Body of pancreas (tissue), 4 donors: ENCODE measurements around the gene STAB1.

Experiments
- POLR2A ChIP-seq, 3 donors: fragments of 450-650 bp; IDR thresholded peaks; one replicate each; pipeline ENCODE4 v1.6.1; 2016; ENCODE audit warnings: antibody characterized with exemption in 3 of 3, mild to moderate bottlenecking in 2 of 3
- TF ChIP-seq, protein P1 (sequence below), 7 experiments: fragments of 450-650 bp in 4 of 7; fragments of 200-600 bp in 3 of 7; sonication (generic) in 3 of 7; IDR thresholded peaks; one replicate each; pipeline ENCODE4 v1.5.1; 2016 to 2019; ENCODE audit warnings: antibody characterized with exemption in 7 of 7

DNA sequence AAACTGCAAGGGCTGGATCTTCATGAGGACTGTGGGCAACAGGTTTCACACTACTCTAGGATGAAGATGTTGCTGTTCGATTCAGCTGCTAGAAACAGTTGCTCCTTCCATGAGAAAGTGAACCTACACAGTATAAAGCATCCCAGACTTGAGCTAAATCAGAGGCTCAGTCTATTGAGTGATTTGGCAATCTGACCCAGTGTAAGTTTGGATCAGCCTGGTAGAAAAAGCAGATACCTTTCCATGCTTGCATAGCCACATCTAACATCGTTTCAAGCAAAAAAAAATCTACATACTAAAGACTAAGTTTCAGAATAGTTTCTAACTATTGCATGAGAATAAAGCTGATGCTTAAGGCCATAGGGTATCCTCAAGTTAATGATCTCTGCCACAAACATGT is 45.9 kb downstream of the STAB1 start:
- TF ChIP-seq, protein P1, sequence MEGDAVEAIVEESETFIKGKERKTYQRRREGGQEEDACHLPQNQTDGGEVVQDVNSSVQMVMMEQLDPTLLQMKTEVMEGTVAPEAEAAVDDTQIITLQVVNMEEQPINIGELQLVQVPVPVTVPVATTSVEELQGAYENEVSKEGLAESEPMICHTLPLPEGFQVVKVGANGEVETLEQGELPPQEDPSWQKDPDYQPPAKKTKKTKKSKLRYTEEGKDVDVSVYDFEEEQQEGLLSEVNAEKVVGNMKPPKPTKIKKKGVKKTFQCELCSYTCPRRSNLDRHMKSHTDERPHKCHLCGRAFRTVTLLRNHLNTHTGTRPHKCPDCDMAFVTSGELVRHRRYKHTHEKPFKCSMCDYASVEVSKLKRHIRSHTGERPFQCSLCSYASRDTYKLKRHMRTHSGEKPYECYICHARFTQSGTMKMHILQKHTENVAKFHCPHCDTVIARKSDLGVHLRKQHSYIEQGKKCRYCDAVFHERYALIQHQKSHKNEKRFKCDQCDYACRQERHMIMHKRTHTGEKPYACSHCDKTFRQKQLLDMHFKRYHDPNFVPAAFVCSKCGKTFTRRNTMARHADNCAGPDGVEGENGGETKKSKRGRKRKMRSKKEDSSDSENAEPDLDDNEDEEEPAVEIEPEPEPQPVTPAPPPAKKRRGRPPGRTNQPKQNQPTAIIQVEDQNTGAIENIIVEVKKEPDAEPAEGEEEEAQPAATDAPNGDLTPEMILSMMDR (IDR thresholded peaks at IDR 0.05) = no peak
- TF ChIP-seq POLR2A (IDR thresholded peaks at IDR 0.05) = no peak
